Measurements from ENCODE around the gene MASP1. TPM values are rescaled to one million over a fixed set of nuclear protein-coding genes. Genes with fewer than 3 reads are reported as not detected.
A peak's percentile ranks its signal among the peaks of the same experiment; 100 is the strongest.

Gene MASP1
- total RNA-seq, 4 donors from 2014 or later, result 1.0 to 6.0 (median 2.4) TPM

DNA sequence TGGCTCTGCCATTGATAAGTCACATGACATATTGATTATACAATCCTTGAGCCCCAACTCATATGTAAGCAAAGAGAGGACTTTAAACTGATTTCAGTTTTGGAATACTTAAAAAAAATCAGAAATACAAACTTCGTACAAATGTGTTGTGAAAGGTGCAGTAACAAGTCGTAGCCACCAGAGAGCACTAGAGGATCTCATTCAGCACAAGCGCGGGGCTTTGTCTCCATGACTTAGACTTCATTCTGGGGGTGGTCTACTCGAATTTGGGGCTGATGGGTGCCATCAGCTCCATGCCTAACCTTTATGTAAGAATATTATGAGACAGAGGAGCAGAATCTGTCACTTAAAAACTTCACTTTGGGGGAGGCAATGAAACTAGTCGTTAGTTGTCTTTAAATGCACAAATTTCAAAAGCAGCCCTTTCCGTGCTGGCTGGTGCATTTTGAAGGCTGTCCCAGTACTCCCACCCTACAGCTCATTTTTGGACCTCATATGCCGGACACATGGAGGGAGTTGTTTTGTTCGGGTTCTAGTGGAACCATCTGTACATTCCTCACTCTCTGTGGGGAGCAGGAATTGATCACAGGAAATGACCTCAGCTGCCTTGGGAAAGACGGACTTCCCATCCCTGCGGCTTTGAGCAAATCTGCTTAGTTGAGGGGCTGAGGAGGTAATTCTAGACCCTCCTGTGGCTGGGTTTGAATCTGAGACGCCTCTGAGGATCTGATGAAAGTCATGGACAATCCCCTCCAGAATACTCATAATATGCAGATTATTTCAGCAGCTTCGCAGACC, 27.5 kb upstream of the MASP1 start:
- no peaks in the 10 kb centered on the region for H3K9me3 ChIP-seq
- H3K4me3 ChIP-seq, result peak overlapping the region; percentile 24
- TF ChIP-seq POLR2AphosphoS5 (IDR thresholded peaks at IDR 0.05) (no peak), EP300 (IDR thresholded peaks at IDR 0.05) (no peak), POLR2A (IDR thresholded peaks at IDR 0.05) (no peak)
- TF ChIP-seq, protein P1, sequence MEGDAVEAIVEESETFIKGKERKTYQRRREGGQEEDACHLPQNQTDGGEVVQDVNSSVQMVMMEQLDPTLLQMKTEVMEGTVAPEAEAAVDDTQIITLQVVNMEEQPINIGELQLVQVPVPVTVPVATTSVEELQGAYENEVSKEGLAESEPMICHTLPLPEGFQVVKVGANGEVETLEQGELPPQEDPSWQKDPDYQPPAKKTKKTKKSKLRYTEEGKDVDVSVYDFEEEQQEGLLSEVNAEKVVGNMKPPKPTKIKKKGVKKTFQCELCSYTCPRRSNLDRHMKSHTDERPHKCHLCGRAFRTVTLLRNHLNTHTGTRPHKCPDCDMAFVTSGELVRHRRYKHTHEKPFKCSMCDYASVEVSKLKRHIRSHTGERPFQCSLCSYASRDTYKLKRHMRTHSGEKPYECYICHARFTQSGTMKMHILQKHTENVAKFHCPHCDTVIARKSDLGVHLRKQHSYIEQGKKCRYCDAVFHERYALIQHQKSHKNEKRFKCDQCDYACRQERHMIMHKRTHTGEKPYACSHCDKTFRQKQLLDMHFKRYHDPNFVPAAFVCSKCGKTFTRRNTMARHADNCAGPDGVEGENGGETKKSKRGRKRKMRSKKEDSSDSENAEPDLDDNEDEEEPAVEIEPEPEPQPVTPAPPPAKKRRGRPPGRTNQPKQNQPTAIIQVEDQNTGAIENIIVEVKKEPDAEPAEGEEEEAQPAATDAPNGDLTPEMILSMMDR (IDR thresholded peaks at IDR 0.05), result peak; percentile 73 to 84
- H3K27ac ChIP-seq, result no peak overlapping the region
- no peak for DNase-seq (ENCODE audit: low spot score in 2 of 2)
- WGBS, result 5% methylated on average over 11 of the region's 13 CpGs
- H3K4me1 ChIP-seq, result peaks cover 8% of the 10 kb centered on the region
- peaks cover 7% of the 10 kb centered on the region for H3K27me3 ChIP-seq
- H3K36me3 ChIP-seq, result no peaks in the 10 kb centered on the region

- peaks cover 13% of the 10 kb centered on the region for H3K27me3 ChIP-seq
- WGBS, result 94% methylated on average over 5 of the region's 5 CpGs
- TF ChIP-seq EP300 (IDR thresholded peaks at IDR 0.05) (no peak), POLR2AphosphoS5 (IDR thresholded peaks at IDR 0.05) (no peak), POLR2A (IDR thresholded peaks at IDR 0.05) (no peak)
- TF ChIP-seq, protein P1 (IDR thresholded peaks at IDR 0.05), result no peak
- peaks cover 8% of the 10 kb centered on the region for H3K4me1 ChIP-seq
- no peak overlapping the region for H3K27ac ChIP-seq
- no peak for DNase-seq (ENCODE audit: low spot score in 2 of 2)
- H3K9me3 ChIP-seq, result no peaks in the 10 kb centered on the region
- H3K36me3 ChIP-seq, result no peaks in the 10 kb centered on the region
- H3K4me3 ChIP-seq, result no peak overlapping the region
Observed at GRCh38 chr3:187315872-187316271, 24.3 kb upstream of the MASP1 start.

- Histone ChIP-seq H3K27me3 (peaks cover 13% of the 10 kb centered on the region), H3K4me1 (peaks cover 4% of the 10 kb centered on the region), H3K36me3 (no peaks in the 10 kb centered on the region), H3K4me3 (no peak overlapping the region), H3K9me3 (no peaks in the 10 kb centered on the region), H3K27ac (no peak overlapping the region)
- DNase-seq (ENCODE audit: low spot score in 2 of 2), result no peak
- TF ChIP-seq EP300 (IDR thresholded peaks at IDR 0.05) (no peak), POLR2AphosphoS5 (IDR thresholded peaks at IDR 0.05) (no peak), POLR2A (IDR thresholded peaks at IDR 0.05) (no peak)
- TF ChIP-seq, protein P1 (IDR thresholded peaks at IDR 0.05), result no peak
- 51% methylated on average over 5 of the region's 5 CpGs for WGBS
Observed at GRCh38 chr3:187314176-187314575, 22.6 kb upstream of the MASP1 start.

- Histone ChIP-seq H3K36me3 (no peaks in the 10 kb centered on the region), H3K4me1 (no peaks in the 10 kb centered on the region), H3K4me3 (no peak overlapping the region), H3K27ac (no peak overlapping the region), H3K9me3 (no peaks in the 10 kb centered on the region), H3K27me3 (peaks cover 13% of the 10 kb centered on the region)
- DNase-seq (ENCODE audit: low spot score in 2 of 2), result no peak
- TF ChIP-seq EP300 (IDR thresholded peaks at IDR 0.05) (no peak), POLR2A (IDR thresholded peaks at IDR 0.05) (no peak), POLR2AphosphoS5 (IDR thresholded peaks at IDR 0.05) (no peak)
- TF ChIP-seq, protein P1 (IDR thresholded peaks at IDR 0.05), result no peak
- 83% methylated on average over 2 of the region's 2 CpGs for WGBS
Observed at GRCh38 chr3:187310954-187311470, 19.5 kb upstream of the MASP1 start.

DNA sequence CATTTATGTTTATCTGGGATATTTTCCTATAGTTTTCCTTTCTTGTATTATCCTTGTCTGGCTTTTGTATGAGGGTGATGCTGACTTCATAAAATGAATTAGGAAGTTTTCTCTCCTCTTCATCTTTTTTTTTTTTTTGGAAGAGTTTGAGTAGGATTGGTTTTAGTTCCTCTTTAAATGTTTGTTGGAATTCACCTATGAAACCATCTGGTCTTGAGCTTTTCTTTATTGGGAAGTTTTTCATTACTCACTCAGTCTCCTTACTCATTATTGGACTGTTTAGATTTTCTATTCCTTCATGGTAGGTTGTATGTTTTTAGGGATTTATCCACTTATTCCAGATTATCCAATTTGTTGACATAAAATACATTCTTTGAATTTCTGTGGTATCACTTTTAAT, 18.7 kb upstream of the MASP1 start:
- no peak overlapping the region for H3K27ac ChIP-seq
- H3K4me1 ChIP-seq, result no peaks in the 10 kb centered on the region
- H3K36me3 ChIP-seq, result no peaks in the 10 kb centered on the region
- TF ChIP-seq POLR2A (IDR thresholded peaks at IDR 0.05) (no peak), EP300 (IDR thresholded peaks at IDR 0.05) (no peak), POLR2AphosphoS5 (IDR thresholded peaks at IDR 0.05) (no peak)
- TF ChIP-seq, protein P1 (IDR thresholded peaks at IDR 0.05), result no peak
- no peak for DNase-seq (ENCODE audit: low spot score in 2 of 2)
- peaks cover 13% of the 10 kb centered on the region for H3K27me3 ChIP-seq
- no peak overlapping the region for H3K4me3 ChIP-seq
- no peaks in the 10 kb centered on the region for H3K9me3 ChIP-seq

Measured in suprapubic skin (tissue), 4 donors.